Skeletal muscle tissue (tissue), 4 donors: ENCODE data around the gene LRRC25. TPM values are rescaled to one million over a fixed set of nuclear protein-coding genes. Genes with fewer than 3 reads are reported as not detected.

ENCODE experiments used
- H3K27ac ChIP-seq: one replicate; pipeline ENCODE4 v1.7.0; 2013; ENCODE audit warnings: mild to moderate bottlenecking, low read depth, low read length, inconsistent platforms
- H3K27me3 ChIP-seq, 3 donors: one replicate each; pipeline ENCODE4 v1.7.0; 2013; ENCODE audit warnings: low read length in 3 of 3; ENCODE audit not compliant: control insufficient read depth in 3 of 3, insufficient read depth in 3 of 3
- H3K36me3 ChIP-seq, 3 donors: one replicate each; pipeline ENCODE4 v1.7.0; 2013; ENCODE audit warnings: low read length in 3 of 3; ENCODE audit not compliant: control insufficient read depth in 3 of 3, insufficient read depth in 3 of 3
- H3K4me1 ChIP-seq, 3 donors: one replicate each; pipeline ENCODE4 v1.7.0; 2013; ENCODE audit warnings: low read length in 3 of 3, mild to moderate bottlenecking in 3 of 3; ENCODE audit not compliant: control insufficient read depth in 3 of 3, insufficient read depth in 3 of 3
- H3K4me3 ChIP-seq, 3 donors: one replicate each; pipeline ENCODE4 v1.7.0; 2013; ENCODE audit warnings: low read length in 3 of 3
- H3K9ac ChIP-seq, 3 donors: one replicate each; pipeline ENCODE4 v1.7.0; 2013; ENCODE audit warnings: low read length in 3 of 3, mild to moderate bottlenecking in 3 of 3, moderate library complexity in 2 of 3, low read depth in 1 of 3
- H3K9me3 ChIP-seq, 3 donors: one replicate each; pipeline ENCODE4 v1.7.0; 2013; ENCODE audit warnings: low read length in 3 of 3; ENCODE audit not compliant: control insufficient read depth in 3 of 3
- total RNA-seq: library from RNA; depleted of rRNA; stranded (reverse); fragments of >200 nt; gene quantifications from one replicate; pipeline ENCODE4 v1.2.3, GENCODE V29; 2014
- donor health status: Osteomylitis.

The LRRC25 gene
- total RNA-seq = 2.1 TPM

DNA sequence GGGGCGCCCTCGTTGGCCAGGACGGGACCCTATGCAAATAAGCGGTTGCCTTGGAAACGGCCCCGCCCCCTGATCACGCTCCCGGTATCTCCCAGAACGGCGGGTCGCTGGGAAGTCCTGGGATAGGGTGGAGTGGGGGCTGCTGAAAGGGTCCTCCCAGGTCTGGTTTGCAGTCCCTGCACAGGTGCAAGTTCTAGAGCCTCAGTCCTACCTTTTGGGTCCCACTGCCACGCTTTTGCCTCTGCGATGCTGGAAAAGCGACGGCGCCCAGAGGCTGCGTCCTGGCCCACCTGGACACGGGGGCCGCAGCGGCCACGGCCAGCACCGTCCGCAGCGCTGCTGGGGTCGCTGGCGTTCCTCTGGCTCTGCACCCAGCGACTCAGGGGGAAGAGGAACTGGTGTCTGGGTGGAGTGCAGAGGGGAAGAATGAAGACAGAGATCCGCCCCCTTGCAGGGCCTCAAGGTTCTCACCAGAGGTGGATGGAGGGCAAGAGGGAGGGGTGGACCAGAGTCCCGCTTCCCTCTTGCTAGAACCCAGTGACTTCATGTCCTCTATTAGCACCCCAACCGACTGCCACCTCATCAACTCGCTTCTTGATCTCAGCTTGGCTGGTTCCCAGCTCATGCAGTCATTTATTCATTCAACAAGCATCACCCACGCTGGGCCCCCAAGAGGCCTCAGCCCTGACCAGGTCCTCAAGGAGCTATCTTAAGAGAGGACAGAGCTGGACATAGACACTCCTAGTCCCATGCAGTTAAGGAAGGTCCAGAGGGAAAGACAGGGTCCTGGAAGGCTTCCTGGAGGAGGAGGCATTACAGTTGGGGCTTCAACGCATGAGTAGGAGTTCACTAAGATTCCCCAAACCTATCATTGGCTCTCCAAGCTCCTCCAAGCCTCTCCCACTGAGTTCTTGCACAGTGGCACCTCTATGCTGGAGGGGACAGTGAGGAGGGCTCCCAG, at the start of gene LRRC25:
LRRC25 (minus strand) TSS at position 381 of the 961 bp plus-strand sequence. CDS start 659 bp downstream, outside the sequence.
- peak within 1 kb of the TSS; percentile 48 to 77 (median 68) for H3K4me3 ChIP-seq
- H3K27ac ChIP-seq = peak within 1 kb of the TSS; percentile 30
- H3K4me1 ChIP-seq = peaks cover 11 to 17% (median 16%) of the 10 kb centered on the region in 3 donors
- H3K9me3 ChIP-seq = no peaks in the 10 kb centered on the region
- H3K9ac ChIP-seq = peak within 1 kb of the TSS in 2 of 3 donors; percentile 51 to 83
- H3K36me3 ChIP-seq = peaks cover 0 to 2% (median 0%) of the 10 kb centered on the region in 3 donors
- H3K27me3 ChIP-seq = peaks cover 0 to 8% (median 2%) of the 10 kb centered on the region in 3 donors

DNA sequence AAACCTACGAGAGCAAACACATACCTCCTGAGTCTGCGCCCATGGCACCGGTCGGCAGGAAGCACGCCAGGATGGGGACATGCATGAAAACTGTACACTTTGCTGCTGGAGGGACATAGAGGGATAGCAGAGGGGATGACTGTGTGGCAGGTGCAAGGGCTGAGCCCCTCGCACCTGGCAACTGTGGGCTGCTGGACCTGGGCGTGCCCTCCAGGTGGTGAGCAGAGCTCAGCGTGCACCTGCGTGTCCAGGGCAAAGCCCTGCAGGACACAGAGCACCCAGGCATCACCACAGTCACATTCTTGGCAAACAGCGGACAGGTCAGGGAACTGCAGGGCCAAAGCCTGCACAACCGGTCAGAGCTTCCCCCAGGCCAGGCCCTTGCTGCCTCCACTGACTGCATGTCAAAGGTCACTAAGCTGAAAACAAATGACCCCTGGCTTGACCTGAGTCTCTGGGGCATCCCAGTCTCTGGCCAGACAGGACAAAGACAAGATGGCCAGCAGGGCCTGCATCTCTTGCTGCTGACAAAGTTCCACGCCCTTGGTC, 49.5 kb upstream of the LRRC25 start:
- peaks cover 6 to 18% (median 11%) of the 10 kb centered on the region in 3 donors for H3K4me1 ChIP-seq
- H3K4me3 ChIP-seq = no peak overlapping the region

DNA sequence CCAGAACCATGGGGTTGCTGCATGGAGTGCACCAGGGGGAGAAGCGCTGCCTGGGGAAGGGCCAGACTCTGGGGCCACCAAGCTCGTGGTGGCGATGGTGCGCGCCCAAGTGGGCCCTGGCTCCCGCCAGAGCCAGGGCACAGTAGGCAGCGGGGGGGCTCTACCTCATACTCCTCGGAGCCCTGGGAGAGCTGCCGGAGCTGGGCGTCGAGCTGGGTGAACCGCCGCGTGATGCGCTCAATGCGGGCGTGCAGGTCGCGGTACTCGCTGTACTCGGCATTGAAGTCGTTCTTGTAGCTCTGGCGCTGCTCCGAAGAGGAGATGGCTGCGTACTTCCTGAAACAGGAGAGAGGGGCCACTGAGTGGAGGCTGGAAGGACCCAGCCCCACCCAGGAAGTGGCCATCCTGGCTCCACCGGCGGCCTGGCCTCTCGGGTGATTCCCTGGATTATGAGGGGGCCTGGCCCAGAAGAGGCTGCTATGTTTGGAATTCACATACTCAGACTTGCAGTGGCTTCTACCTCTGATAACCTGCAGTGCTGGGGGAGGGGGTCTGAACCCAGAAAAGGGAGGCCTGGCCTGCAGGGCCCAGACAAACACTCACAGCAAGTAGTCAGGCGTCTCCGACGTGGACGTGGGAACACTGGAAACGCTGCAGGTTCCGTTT, 48.9 kb upstream of the LRRC25 start:
- Histone ChIP-seq H3K4me3 (no peak overlapping the region), H3K36me3 (peaks cover 63 to 70% (median 65%) of the 10 kb centered on the region in 3 donors), H3K4me1 (peaks cover 6 to 12% (median 9%) of the 10 kb centered on the region in 3 donors), H3K9me3 (no peaks in the 10 kb centered on the region), H3K27ac (no peak overlapping the region), H3K27me3 (no peaks in the 10 kb centered on the region), H3K9ac (no peak overlapping the region)

More for the DNA sequence above, 49.5 kb upstream of the LRRC25 start:
- Histone ChIP-seq H3K9ac (no peak overlapping the region), H3K27me3 (no peaks in the 10 kb centered on the region), H3K36me3 (peaks cover 65 to 74% (median 67%) of the 10 kb centered on the region in 3 donors), H3K27ac (no peak overlapping the region), H3K9me3 (no peaks in the 10 kb centered on the region)

DNA sequence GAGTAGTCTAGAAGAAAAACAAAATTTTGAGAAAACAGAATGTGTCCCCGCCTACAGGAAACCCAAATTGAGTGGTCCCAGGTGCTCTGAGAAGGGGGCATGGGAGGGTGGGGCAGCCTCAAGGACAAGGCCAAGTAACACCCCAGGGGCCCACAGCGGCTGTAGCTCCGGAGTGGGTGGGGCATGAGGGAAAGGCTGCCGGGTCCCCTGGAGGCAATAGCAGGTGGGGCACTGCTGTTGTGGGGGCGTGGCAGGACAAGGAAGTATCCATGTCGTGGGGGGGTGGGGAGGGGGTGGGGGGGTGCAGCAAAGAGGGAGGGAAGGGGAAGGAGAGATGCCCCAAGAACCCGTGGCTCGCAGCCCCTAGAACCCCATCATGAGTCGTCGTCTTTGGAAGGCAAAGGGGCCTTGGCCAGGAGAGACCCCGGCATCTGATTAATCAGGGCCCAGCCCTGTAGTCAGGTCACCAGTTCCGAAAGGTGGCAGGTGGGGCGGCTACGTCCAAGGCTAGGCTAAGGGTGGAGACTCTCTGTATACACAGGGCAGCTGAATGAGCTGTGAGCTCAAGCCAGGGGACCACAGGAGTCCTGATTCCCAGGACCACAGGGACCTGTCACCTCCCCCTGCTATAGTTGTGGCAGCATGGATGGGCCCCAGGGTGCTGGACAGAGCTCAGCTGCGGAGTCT, 48.0 kb upstream of the LRRC25 start:
- no peaks in the 10 kb centered on the region for H3K9me3 ChIP-seq
- H3K9ac ChIP-seq = no peak overlapping the region
- no peaks in the 10 kb centered on the region for H3K27me3 ChIP-seq
- H3K4me1 ChIP-seq = peaks cover 0 to 4% (median 2%) of the 10 kb centered on the region in 3 donors
- H3K4me3 ChIP-seq = no peak overlapping the region
- no peak overlapping the region for H3K27ac ChIP-seq
- H3K36me3 ChIP-seq = peaks cover 59 to 65% (median 63%) of the 10 kb centered on the region in 3 donors

DNA sequence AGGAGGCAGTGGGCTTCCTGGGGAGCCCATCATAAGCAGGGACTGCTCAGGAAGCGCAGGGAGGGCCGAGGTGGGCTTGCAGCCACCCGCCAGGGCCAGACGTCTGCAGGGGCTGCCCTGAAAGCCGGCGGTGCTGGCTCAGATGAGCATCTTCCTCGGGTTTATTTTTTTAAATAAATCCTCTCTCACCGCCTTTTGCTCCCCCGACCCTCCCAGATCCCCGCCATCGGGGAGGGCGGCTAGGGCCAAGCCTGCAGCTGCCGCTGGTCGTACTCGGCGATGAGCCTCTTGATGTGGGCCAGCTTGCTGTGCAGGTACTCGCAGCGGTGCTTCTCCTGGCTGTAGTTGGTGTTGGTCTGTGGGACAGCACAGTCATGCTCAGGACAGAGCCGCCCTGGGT, 47.1 kb upstream of the LRRC25 start:
- H3K4me1 ChIP-seq = peaks cover 0 to 7% (median 2%) of the 10 kb centered on the region in 3 donors

DNA sequence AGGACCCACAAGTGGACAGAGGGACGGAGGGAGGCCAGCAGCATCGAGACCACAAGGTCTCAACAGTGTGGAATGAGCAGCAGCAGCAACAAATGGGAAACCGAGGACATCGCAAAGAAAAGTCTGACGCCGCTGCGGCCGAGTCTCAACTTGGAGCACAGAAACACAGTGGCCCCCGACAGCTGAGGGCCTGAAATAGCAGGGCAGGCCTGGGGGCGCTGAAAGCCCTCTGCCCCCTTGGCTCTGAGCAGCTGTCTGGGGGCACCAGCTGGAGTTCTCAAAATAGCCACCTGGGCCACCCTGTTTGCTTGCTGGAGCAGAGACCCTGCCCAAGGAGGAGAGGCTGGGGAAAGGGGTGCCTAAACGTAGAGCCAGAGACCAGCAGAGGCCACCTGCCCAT, 46.4 kb upstream of the LRRC25 start:
- Histone ChIP-seq H3K27me3 (peaks cover 0 to 8% (median 7%) of the 10 kb centered on the region in 3 donors), H3K27ac (no peak overlapping the region), H3K9me3 (no peaks in the 10 kb centered on the region), H3K36me3 (peaks cover 44 to 49% (median 48%) of the 10 kb centered on the region in 3 donors), H3K4me1 (peaks cover 5 to 11% (median 6%) of the 10 kb centered on the region in 3 donors), H3K4me3 (no peak overlapping the region), H3K9ac (no peak overlapping the region)

More for the DNA sequence above, 47.1 kb upstream of the LRRC25 start:
- no peak overlapping the region for H3K4me3 ChIP-seq
- no peaks in the 10 kb centered on the region for H3K9me3 ChIP-seq
- H3K9ac ChIP-seq = no peak overlapping the region
- H3K27ac ChIP-seq = no peak overlapping the region
- peaks cover 0 to 2% (median under 1%) of the 10 kb centered on the region in 3 donors for H3K27me3 ChIP-seq
- peaks cover 51 to 56% (median 55%) of the 10 kb centered on the region in 3 donors for H3K36me3 ChIP-seq

DNA sequence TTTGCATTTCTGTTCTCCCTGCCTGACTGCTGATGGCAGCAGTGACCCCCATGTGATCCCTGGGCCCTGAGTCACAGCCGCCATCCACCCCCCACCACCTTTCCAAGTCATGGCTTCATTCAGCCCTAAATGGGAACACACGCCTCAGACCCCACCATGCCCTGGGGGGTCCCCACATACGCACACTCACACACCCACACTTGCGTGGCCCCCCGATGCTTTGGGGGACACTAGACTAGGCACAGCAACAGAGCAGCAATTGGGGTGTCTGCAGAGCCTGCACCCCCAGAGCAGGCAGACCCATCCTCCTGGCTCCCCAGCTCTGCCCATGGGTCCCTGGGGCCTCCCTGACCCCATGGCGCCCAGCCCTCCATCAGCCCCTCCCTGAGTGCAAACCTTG, 46.0 kb upstream of the LRRC25 start:
- no peak overlapping the region for H3K9ac ChIP-seq
- peaks cover 9 to 14% (median 10%) of the 10 kb centered on the region in 3 donors for H3K4me1 ChIP-seq
- H3K36me3 ChIP-seq = peaks cover 40 to 45% (median 43%) of the 10 kb centered on the region in 3 donors
- peaks cover 0 to 13% (median 8%) of the 10 kb centered on the region in 3 donors for H3K27me3 ChIP-seq
- no peak overlapping the region for H3K4me3 ChIP-seq
- no peaks in the 10 kb centered on the region for H3K9me3 ChIP-seq
- no peak overlapping the region for H3K27ac ChIP-seq

GRCh38 chr19:18442941-18443340, 45.5 kb upstream of the LRRC25 start:
- Histone ChIP-seq H3K9me3 (no peaks in the 10 kb centered on the region), H3K27ac (no peak overlapping the region), H3K27me3 (peaks cover 0 to 16% (median 8%) of the 10 kb centered on the region in 3 donors), H3K9ac (no peak overlapping the region), H3K36me3 (peaks cover 36 to 42% (median 40%) of the 10 kb centered on the region in 3 donors), H3K4me3 (no peak overlapping the region), H3K4me1 (peaks cover 13 to 18% (median 13%) of the 10 kb centered on the region in 3 donors)
